ENCODE results near the gene WDFY2.

The WDFY2 gene

GRCh38 chr13:51742611-51743010 lies 158.3 kb downstream of the WDFY2 start:
- no peak for DNase-seq

DNA sequence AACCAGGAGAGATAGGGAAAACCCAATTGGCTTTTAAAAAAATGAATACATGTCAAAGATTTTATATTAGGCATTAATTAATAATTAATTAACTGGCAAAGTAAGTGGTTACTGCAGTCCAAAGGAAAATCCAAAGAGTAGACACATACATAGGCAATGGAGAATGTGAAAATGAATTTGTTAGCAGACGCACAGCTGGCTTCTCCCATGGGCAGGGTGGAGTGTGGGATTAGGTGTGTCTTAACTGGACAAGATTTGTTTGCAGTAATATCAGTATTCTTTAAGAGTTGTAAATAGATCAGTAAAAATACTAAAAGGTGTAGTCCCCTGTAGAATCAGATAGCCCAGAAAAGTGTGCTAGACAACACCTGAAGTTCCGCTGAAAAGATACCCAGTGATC lies 161.0 kb downstream of the WDFY2 start:
- DNase-seq = no peak

- DNase-seq = no peak
Measured at GRCh38 chr13:51746802-51747201, 162.5 kb downstream of the WDFY2 start.

- no peak for DNase-seq
Measured at GRCh38 chr13:51747438-51748434, 163.5 kb downstream of the WDFY2 start.

DNA sequence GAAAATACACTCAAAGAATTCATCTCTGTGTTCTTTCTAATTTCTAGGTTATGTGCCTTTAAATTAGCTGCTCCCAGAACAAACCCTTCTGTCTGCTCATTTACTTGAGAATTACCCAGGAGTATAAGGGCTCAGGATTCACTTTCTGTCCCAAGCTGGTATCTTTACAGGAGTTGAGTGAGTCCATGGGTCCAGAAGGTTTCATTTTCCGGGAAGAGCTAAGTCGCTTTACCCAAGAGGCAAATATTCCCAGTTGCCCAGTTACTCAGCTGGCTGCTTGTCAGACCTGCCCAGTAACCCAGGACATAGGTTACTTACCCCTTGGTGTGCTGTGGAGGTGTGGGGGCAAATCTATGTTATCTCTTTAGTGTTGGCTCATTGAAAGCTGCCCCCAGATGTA lies 172.4 kb downstream of the WDFY2 start:
- DNase-seq = no peak

GRCh38 chr13:51758691-51759090 lies 174.4 kb downstream of the WDFY2 start:
- DNase-seq = no peak

DNA sequence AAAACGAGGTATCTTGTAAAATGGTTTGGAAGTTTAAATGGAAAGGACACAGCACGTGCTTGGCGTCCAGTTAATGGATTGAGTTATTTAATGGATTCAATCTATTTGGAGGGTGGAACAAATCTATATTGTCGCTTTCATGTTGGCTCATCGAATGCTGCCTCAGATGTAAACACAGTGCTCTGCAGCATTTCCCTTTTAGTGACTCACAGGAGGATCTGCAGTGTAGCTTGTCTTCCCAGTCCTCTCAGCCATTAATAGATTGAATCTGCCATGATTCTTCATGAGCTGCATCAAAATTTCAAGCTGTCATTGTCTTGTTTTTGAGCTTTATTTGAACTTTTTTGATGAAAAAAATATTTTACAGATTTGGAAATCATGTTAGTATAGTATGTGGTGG lies 175.0 kb downstream of the WDFY2 start:
- no peak for DNase-seq

GRCh38 chr13:51760592-51760991 lies 176.3 kb downstream of the WDFY2 start:
- DNase-seq = no peak

- DNase-seq = no peak
Measured at GRCh38 chr13:51761643-51762350, 177.5 kb downstream of the WDFY2 start.

- DNase-seq = no peak
Measured at GRCh38 chr13:51763486-51763885, 179.2 kb downstream of the WDFY2 start.

DNA sequence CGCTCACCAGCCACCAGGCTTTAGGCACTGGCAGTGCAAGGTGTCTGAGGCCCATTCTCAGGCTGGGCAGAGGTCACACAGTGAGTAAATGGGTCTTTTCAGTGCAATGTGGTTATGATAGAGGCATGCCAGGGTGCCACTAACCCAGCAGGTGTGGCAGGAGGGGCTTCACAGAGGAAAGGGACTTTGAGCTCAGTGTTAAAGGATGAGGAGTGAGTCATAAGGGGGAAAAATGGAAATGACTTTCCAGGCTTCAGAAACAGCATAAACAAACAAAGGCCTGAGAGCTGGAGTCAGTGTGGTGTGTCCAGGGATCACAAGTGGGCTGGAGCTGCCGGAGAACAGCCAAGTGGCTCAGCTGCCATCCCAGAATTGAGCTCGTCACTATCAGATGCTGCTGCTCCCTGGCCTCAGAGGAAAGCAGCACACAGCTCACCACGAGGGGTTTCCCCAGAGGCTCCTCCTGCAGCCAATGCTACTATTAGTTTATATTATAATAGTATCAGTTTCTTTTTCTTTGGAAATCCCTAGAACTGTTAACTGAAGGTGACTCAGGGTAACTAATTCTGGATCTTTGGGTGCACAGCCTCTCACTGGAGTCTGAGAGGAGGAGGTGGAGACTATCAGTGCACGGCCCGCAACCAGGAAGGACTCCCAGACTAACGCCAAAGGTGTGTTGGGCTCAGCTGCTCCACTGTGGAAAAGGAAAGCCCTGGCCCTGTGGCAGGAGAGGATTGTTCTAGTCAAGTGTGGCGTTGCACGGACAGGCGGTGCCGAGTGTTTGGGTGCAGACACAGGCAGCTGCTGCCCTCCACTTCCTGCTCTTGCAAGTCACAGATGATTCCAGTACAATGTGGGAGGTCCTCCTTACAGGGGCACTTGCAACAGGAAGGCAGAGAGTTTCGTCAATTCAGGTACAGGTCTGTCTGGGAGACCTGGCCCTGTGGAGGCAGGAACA lies 180.2 kb downstream of the WDFY2 start:
- peak; percentile 49 for DNase-seq

DNA sequence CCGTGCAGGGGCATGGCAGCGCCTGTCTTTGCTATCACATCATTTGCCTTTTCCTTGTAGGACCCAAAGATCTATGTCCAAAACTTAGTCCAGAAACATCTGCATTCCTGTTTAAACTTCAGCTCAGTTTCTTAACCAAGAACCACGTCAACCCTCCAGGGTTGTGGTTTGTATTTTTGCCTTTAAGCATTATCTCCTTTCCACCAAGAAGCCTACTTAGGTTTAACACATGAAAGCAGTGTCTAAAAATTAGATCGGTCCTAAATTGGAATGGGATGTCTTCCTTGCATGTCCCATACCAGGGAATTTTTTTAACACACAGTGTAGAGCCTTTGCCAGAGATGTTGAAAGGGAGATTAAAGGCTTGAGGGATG lies 180.9 kb downstream of the WDFY2 start:
- no peak for DNase-seq

GRCh38 chr13:51767100-51767499 lies 182.8 kb downstream of the WDFY2 start:
- peak; percentile 3 for DNase-seq

DNA sequence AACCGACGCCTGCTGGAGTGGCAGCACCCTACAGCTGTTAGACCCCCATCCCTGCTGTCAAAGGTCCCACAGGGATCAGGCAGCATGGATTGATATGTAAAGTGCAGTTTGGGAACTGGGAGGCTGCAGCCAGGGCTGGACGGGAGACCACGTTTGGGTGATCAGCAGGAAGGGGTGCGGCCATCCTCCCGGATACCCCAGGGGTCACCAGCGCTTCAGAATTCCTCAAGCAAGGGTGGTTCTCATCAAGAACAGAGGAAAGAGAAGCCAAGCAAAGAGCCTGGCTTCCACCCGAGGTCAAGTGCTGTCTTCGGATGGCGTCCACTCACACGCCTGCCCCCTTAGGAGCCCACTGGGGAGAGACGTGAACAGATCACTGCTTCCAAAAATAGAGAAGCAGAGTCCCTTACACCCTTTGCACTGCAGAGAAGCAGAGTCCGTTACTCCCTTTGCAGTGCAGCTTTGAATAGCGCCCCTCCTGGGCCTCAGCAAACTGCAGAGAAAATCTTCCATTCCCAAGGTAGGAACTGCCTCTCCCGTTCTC lies 184.2 kb downstream of the WDFY2 start:
- no peak for DNase-seq

GRCh38 chr13:51768976-51769375 lies 184.7 kb downstream of the WDFY2 start:
- DNase-seq = no peak

DNA sequence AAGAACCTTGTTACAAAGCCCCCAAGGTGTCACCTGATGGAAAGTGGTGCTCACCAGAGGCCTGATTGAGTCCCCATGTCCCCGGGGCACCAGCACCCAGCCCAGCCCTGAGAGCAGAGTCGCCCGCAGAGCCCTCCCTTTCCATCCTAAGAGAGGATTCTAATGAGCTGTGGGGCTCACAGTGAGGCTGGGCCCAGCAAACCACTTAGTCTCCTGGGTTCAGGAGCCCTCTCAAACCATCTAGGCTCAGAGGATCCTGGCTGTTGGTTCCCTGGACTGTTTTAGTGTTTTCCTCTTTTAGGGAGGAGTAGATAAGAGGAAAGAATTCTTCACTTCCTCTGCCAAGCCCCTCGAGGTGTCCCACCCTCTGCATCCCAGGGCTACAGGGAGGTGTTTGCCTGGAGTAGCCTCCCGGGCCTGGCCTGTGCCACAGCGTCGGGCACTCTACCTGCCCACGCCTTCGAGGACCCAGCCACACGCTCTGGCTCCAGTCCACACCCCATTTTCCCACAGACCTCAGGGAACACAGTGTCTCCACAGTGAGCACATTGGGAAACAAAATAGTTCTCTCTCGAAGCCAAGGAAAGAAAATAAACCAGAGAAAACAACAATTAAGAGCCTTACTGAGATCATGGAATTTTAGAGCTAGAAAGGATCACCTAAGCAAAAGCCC lies 185.3 kb downstream of the WDFY2 start:
- DNase-seq = no peak

GRCh38 chr13:51770160-51770559 lies 185.9 kb downstream of the WDFY2 start:
- DNase-seq = no peak

- peak; percentile 70 for DNase-seq
Measured at GRCh38 chr13:51770681-51771417, 186.6 kb downstream of the WDFY2 start.

- DNase-seq = peak; percentile 51
Measured at GRCh38 chr13:51771418-51772104, 187.3 kb downstream of the WDFY2 start.

DNA sequence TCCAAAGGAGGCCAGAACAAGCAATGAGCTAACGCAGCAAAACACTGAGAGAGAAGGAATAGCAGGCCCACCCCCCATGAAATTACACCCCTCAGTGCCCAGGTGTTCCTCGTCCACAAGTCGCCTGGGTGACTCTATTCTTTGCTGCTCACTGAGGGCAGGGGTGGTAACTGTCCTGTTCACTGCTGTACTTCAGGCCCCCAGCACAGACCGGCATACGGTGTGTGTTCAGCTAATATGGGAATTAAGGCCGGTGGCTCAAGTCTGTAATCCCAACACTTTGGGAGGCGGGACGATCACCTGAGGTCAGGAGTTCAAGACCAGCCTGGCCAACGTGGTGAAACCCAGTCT lies 187.8 kb downstream of the WDFY2 start:
- DNase-seq = no peak

DNA sequence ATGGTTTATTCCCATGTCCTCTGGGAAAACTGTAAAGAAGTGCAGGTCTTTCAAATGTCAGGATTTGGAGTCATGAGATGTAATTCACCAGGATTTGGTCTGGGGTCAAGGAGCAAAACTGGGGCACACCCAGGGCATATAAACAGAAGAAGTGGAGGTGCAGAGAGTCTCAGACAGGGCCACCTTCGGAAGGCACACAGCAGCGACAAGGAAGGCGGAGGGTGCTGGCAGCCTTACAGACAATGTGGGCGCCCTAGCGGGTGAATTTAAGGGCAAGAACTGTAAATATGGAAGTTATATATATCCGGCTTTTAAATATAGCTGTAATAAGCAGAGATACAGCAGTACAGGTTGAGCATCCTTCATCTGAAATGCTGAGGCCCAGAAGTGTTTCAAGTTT lies 188.5 kb downstream of the WDFY2 start:
- DNase-seq = no peak

Measured in NCI-H69 (cell line).